GM13976 (cell line): ENCODE data around the gene CALHM5.

Experiments
- DNase-seq: peaks from one replicate; pipeline ENCODE4 v3.0.0; 2012; ENCODE audit warnings: low spot score
- in situ Hi-C: fragments of 300-500 bp; cut with MboI; formaldehyde crosslinking; loops from one replicate; pipeline ENCODE4 v1.12.0; 2022; ENCODE audit warnings: low sequenced_read_pairs, mixed read lengths, inconsistent platforms; ENCODE audit not compliant: unreplicated experiment
- TF ChIP-seq, protein P1 (sequence below): IDR thresholded peaks from 2 replicates; pipeline ENCODE4 v1.5.1; 2012; ENCODE audit warnings: borderline replicate concordance, mild to moderate bottlenecking; ENCODE audit not compliant: insufficient read depth; ENCODE audit errors: extremely low read depth, missing control alignments, control extremely low read depth

The CALHM5 gene

DNA sequence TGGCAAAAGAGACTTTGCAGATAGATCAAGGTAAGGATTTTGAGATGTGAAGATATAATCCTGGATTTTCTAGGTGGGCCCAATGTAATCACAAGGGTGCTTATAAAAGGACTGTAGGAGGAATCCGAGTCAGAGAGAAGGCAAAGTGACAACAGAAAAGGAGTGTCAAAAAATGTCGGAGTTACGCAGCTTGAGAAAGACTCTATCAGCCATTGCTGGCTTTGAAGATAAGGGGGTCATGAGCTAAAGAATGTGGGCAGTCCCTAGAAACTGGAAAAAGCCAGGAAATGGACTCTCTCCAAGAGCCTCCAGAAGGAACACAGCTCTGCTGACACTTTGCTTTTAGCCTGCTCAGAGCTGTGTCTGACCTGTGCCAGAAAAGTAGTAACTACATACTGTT is 51.2 kb downstream of the CALHM5 start:
- no peak for DNase-seq
- in situ Hi-C loops: no loop called here
- TF ChIP-seq, protein P1, sequence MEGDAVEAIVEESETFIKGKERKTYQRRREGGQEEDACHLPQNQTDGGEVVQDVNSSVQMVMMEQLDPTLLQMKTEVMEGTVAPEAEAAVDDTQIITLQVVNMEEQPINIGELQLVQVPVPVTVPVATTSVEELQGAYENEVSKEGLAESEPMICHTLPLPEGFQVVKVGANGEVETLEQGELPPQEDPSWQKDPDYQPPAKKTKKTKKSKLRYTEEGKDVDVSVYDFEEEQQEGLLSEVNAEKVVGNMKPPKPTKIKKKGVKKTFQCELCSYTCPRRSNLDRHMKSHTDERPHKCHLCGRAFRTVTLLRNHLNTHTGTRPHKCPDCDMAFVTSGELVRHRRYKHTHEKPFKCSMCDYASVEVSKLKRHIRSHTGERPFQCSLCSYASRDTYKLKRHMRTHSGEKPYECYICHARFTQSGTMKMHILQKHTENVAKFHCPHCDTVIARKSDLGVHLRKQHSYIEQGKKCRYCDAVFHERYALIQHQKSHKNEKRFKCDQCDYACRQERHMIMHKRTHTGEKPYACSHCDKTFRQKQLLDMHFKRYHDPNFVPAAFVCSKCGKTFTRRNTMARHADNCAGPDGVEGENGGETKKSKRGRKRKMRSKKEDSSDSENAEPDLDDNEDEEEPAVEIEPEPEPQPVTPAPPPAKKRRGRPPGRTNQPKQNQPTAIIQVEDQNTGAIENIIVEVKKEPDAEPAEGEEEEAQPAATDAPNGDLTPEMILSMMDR: no peak

DNA sequence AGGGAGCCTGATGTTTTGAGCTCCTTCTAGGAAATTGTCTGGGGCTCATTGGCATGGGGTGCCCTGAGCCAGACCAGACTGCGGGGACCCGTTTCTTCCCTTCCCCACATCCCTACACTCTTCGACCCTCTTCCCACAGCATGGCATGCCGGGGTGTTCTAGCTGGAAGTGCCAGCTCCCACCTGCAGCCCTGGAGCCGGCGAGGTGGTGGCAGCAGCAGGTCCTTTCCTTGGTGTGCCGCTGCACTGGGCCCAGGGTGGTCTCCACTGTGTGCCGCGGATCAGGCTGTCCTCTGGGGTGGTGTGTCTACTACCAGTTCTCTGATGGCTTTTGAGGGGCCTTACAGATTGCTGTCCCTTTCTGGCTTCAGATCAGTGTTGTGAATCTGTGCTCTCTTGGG is 52.4 kb downstream of the CALHM5 start:
- in situ Hi-C loops: no loop called here
- DNase-seq: no peak
- TF ChIP-seq, protein P1: no peak

DNA sequence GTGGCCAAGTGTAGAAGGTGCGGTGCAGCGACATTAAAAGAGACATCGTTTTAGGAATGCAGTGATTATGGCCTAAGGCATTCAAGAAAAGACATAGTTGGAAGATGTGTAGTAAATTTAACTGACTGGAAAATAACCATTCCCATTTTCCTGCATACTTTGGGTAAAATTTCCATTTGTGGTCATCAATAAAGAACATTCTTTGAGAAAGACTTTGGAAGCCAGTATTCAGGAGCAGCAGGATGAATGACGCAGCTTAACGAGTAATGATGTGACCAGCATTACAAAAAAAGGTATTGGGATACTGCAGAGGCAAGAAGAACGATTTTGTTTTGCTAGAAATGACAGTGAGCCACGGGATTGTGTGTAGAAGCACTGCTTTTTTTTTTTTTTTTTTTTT is 52.9 kb downstream of the CALHM5 start:
- TF ChIP-seq, protein P1: no peak
- in situ Hi-C loops: no loop called here

DNA sequence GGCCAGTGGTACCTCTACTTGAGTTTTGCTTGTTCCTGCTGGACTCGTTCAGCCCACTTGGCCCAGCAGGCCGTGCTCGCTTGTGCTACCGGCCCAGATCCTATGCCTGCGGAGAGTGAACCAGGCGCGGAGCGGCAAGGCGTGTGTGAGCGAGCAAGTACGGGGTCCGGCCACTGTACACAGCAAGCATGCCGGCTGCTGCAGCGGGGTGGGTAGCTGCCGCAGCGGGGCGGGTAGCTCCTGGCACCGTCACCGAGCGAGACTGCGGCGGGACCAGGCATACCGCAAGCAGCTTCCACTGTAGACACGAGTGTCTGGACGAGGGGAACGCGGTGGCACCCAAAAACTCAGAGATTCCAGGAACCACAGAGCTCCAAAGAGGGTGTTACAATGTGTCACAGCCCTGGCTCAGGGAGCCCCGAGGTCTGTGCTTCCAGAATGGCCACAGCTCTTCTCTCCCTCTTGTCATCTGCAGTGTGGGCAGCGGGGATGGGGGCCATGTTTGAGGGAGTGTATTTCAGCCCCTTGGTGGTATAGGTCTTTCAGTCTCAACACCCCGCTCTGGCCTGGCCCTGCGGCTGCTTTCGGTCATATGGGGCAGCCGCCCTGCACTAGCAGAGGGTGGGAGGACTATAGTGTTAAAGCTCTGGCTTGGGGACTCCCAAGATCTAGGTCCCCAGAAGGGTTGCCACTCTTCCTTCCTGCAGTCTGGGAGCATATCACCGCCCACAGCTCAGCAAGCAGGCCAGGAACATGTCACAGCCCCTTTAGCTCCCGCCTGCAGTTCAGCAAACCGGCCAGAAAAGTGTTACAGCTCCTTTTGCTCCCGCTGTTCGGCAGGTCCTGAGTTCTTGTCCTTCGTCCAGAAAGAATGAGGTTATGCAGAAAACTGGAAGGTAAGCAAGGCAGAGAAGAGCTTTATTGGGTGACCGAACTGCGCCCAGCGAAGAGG is 53.8 kb downstream of the CALHM5 start:
- in situ Hi-C loops: no loop called here
- no peak for DNase-seq

More for the DNA sequence above, 52.9 kb downstream of the CALHM5 start:
- DNase-seq: no peak

DNA sequence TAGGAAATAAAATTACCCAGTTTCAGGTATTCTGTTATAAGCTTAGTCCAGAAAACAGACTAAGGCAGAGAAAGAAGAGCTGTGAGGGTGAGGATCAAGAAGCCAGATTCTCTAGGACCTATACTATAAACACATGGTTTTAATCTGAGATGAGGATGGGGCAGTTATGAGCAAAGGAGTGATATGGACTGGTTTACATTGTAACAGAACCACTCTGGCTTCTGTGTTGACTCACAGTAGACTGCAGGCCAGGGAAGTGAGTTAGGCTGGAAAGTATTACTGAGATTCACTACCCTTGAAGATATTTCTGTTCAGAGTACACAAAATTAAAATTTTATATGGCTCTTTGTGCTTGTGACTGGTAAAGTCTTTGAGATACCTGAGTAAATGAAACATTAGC is 56.7 kb downstream of the CALHM5 start:
- TF ChIP-seq, protein P1: no peak
- in situ Hi-C loops: no loop called here
- no peak for DNase-seq

More for the DNA sequence above, 53.8 kb downstream of the CALHM5 start:
- TF ChIP-seq, protein P1: no peak

DNA sequence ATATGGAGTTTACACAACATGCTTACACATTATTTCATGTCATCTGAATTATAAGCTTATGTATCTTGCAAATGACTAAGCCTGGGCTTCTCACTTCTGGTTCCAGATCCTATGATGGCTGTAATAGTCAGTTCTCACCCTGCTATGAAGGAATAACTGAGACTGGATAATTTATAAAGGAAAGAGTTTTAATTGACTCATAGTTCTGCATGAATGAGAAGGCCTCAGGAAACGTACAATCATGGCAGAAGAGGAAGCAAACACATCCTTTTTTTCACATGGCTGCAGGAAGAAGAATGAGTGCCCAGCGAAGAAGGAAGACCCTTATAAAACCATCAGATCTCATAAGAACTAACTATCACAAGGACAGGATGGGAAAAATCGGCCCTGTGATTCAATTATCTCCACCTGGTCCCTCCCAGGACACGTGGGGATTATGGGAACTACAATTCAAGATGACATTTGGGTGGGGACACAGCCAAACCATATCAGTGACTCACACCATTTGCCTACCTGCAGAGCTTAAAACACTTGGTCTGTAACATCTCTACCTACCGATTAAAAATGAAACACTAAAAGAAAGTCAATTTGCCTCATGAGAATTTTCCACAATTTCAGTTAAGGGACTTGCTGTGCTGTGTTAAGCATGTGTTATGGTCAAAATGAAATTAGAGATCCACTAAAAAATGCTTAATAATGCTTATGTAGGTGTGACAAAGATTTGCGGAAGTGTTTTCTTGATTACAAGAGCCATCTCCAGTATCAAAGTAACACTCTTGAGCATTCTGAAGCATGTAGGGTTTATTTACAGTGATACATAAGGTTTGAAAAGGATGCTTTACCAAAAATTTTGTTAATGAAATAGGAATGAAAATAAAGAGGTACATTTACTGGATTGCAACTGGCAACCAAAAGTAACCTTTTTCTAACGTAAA is 57.6 kb downstream of the CALHM5 start:
- in situ Hi-C loops: no loop called here
- DNase-seq: no peak
- TF ChIP-seq, protein P1: no peak
